GM12891 (cell line): ENCODE results near the gene ZNF644.

Source experiments
- POLR2A ChIP-seq: IDR thresholded peaks from 2 replicates; pipeline ENCODE4 v1.6.1; 2011; ENCODE audit warnings: low read depth, low read length, control low read depth
- POLR2AphosphoS5 ChIP-seq: IDR thresholded peaks from 2 replicates; pipeline ENCODE4 v1.6.1; 2011; ENCODE audit warnings: low read depth, low read length, control low read depth
- POU2F2 ChIP-seq: IDR thresholded peaks from 2 replicates; pipeline ENCODE4 v1.6.1; 2011; ENCODE audit warnings: low read depth, mild to moderate bottlenecking, control low read depth, low read length, moderate library complexity
- SPI1 ChIP-seq: IDR thresholded peaks from 2 replicates; pipeline ENCODE4 v1.6.1; 2011; ENCODE audit warnings: low read depth, low read length, control low read depth
- TAF1 ChIP-seq: IDR thresholded peaks from 2 replicates; pipeline ENCODE4 v1.6.1; 2011; ENCODE audit warnings: low read depth, low read length, control low read depth

DNA sequence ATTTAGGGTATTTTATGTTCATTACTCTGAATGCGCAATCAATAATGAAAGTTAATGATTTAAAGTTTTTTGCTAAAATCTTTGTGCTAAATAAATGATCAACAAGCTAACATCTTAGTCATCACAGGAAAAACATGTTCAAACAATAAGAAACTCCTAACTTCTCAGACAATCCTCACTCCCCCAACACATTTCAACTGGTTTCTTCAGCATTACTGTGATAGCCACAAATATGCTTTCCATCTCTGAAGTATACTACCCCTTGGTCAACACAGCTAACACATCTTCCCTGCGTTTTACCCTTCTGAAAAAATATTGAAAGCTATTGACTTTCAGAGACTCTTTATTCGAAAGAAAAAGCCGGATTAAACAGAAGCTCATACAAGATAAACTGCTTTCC is 85.8 kb downstream of the ZNF644 start:
- TF ChIP-seq POLR2AphosphoS5 (no peak), POLR2A (no peak), SPI1 (no peak), TAF1 (no peak), POU2F2 (no peak)
